Lower leg skin (tissue), 4 donors: ENCODE data around the gene KIN. TPM values are rescaled to one million over a fixed set of nuclear protein-coding genes. Genes with fewer than 3 reads are reported as not detected.
A peak's percentile ranks its signal among the peaks of the same experiment; 100 is the strongest.

ENCODE experiments used
- DNase-seq, 2 donors: peaks; one replicate each; pipeline ENCODE4 v3.0.0-alpha.2; 2019; ENCODE audit warnings: low spot score in 2 of 2
- H3K4me3 ChIP-seq: fragments of 200-600 bp; sonication (generic); 2 replicates; pipeline ENCODE4 v1.5.1; 2017; ENCODE audit warnings: mild to moderate bottlenecking, low read depth; ENCODE audit not compliant: poor library complexity, severe bottlenecking
- CTCF ChIP-seq, 3 donors: fragments of 450-650 bp; IDR thresholded peaks; one replicate each; pipeline ENCODE4 v1.5.1; 2016; ENCODE audit warnings: antibody characterized with exemption in 3 of 3, mild to moderate bottlenecking in 3 of 3, moderate library complexity in 2 of 3
- POLR2A ChIP-seq, 2 donors: fragments of 450-650 bp; IDR thresholded peaks; one replicate each; pipeline ENCODE4 v1.6.1; 2016 to 2017; ENCODE audit warnings: antibody characterized with exemption in 2 of 2, mild to moderate bottlenecking in 1 of 2, moderate library complexity in 1 of 2
- WGBS, 2 donors: methylation state at CpG; one replicate each; pipeline ENCODE4 v1.1.5; 2018; 5-methylcytosine and 5-hydroxymethylcytosine counted together
- intact Hi-C: fragments of 100-400 bp; cut with DNase I; formaldehyde crosslinking; loops from one replicate; pipeline ENCODE4 v1.15.0; 2023; ENCODE audit warnings: low total_unique reads
- total RNA-seq, 4 donors: library from RNA; depleted of rRNA; stranded (reverse); fragments of >200 nt; gene quantifications; one replicate each; pipeline ENCODE4 v1.1.0, GENCODE V29; 2016

Gene KIN
- total RNA-seq, 4 donors from 2014 or later = 7.0 to 10.3 (median 8.2) TPM

- WGBS, 2 donors = 93 to 95% methylated on average over 10 of the region's 10 CpGs
- intact Hi-C loops = no loop called here
- no peak for DNase-seq
- H3K4me3 ChIP-seq = no peak overlapping the region
- TF ChIP-seq POLR2A (IDR thresholded peaks at IDR 0.05) (no peak), CTCF (IDR thresholded peaks at IDR 0.05) (no peak)
These were observed 41.6 kb upstream of the KIN start for GRCh38 chr10:7829289-7829834.

- no peak for TF ChIP-seq CTCF (IDR thresholded peaks at IDR 0.05)
- TF ChIP-seq POLR2A (IDR thresholded peaks at IDR 0.05) = no peak
- intact Hi-C loops = no loop called here
- no peak for DNase-seq
- WGBS, 2 donors = 89 to 92% methylated on average over 4 of the region's 4 CpGs
- no peak overlapping the region for H3K4me3 ChIP-seq
These were observed 39.2 kb upstream of the KIN start for GRCh38 chr10:7826971-7827370.

GRCh38 chr10:7824251-7824650 is 36.5 kb upstream of the KIN start:
- intact Hi-C loops = no loop called here
- DNase-seq = no peak
- TF ChIP-seq CTCF (IDR thresholded peaks at IDR 0.05) = no peak
- TF ChIP-seq POLR2A (IDR thresholded peaks at IDR 0.05) = no peak
- WGBS, 2 donors = 85% methylated on average over 3 of the region's 3 CpGs
- H3K4me3 ChIP-seq = no peak overlapping the region

- intact Hi-C loops = no loop called here
- no peak for TF ChIP-seq POLR2A (IDR thresholded peaks at IDR 0.05)
- TF ChIP-seq CTCF (IDR thresholded peaks at IDR 0.05) = no peak
- DNase-seq = peak in 1 of 2 donors; percentile 22
- 1% methylated on average over 17 of the region's 17 CpGs for WGBS, 2 donors
- H3K4me3 ChIP-seq = peak overlapping the region; percentile 90
These were observed 31.3 kb upstream of the KIN start for GRCh38 chr10:7819121-7819460.

GRCh38 chr10:7818295-7819120 is 30.7 kb upstream of the KIN start, which contains the start of gene TAF3:
TAF3 (plus strand) TSS chr10:7818505; CDS start chr10:7818710, 205 bp downstream.
- intact Hi-C loops = no loop called here
- 0% methylated on average over 31 to 62 of the region's 77 CpGs for WGBS, 2 donors
- peak; percentile 85 to 98 for DNase-seq
- TF ChIP-seq CTCF (IDR thresholded peaks at IDR 0.05) (no peak), POLR2A (IDR thresholded peaks at IDR 0.05) (no peak)
- H3K4me3 ChIP-seq = peak within 1 kb of the TSS; percentile 90
